IMR-90 (cell line): ENCODE results near the gene GABARAPL1. TPM values are rescaled to one million over a fixed set of nuclear protein-coding genes. Genes with fewer than 3 reads are reported as not detected.
"Not testable (repeated sequence)": the region's sequence is repeated elsewhere in the genome, so short reads cannot be mapped to it uniquely, and the experiment has no call there.

Experiments used
- ATAC-seq: fragments of 200-7000 bp; cut with Tn5 transposase; 2 replicates; pipeline ENCODE4 v1.9.1; 2020; ENCODE audit warnings: low read depth, mild to moderate bottlenecking, moderate library complexity
- BruUV-seq: library from RNA; stranded (reverse); fragments of 400-500 nt; replicated peaks from 2 replicates; lab custom pipeline; 2021; lab: Mats Ljungman, UMichigan
- CTCF ChIA-PET: fragments of 300-600 bp; formaldehyde crosslinking; extraction: SDS; loops from one replicate; lab custom pipeline; 2021; ENCODE audit warnings: antibody characterized with exemption; lab: Yijun Ruan, JAX
- POLR2A ChIA-PET: fragments of 300-600 bp; sonication (Branson Sonifier 250); formaldehyde crosslinking; loops from one replicate; lab custom pipeline; 2022; ENCODE audit warnings: antibody characterized with exemption; ENCODE audit not compliant: unreplicated experiment; lab: Charles Lee
- DNase-seq: peaks from one replicate; pipeline ENCODE4 v3.0.0; 2013
- H2AFZ ChIP-seq: replicated peaks from 2 replicates; pipeline ENCODE3; 2013; ENCODE audit warnings: low read length, mild to moderate bottlenecking; ENCODE audit not compliant: poor library complexity
- H2AK5ac ChIP-seq: 2 replicates; pipeline ENCODE4 v1.6.1; 2013; ENCODE audit warnings: low read depth, low read length, inconsistent platforms
- H2AK9ac ChIP-seq: replicated peaks from 2 replicates; pipeline ENCODE3; 2013; ENCODE audit warnings: mild to moderate bottlenecking, low read depth, low read length, moderate library complexity; ENCODE audit not compliant: poor library complexity
- H2BK120ac ChIP-seq: 2 replicates; pipeline ENCODE4 v1.6.1; 2013; ENCODE audit warnings: low read depth, low read length, inconsistent platforms
- H2BK15ac ChIP-seq: 3 replicates; pipeline ENCODE4 v1.6.1; 2013; ENCODE audit warnings: low read depth, low read length, inconsistent platforms
- H2BK20ac ChIP-seq: 2 replicates; pipeline ENCODE4 v1.6.1; 2013; ENCODE audit warnings: low read depth, mild to moderate bottlenecking, inconsistent platforms, low read length, moderate library complexity
- H2BK5ac ChIP-seq: 2 replicates; pipeline ENCODE4 v1.6.1; 2013; ENCODE audit warnings: mild to moderate bottlenecking, low read depth, low read length, inconsistent platforms; ENCODE audit not compliant: poor library complexity, severe bottlenecking
- H3K14ac ChIP-seq: replicated peaks from 2 replicates; pipeline ENCODE4 v1.6.1; 2013; ENCODE audit warnings: low read depth, low read length, inconsistent platforms
- H3K18ac ChIP-seq: 2 replicates; pipeline ENCODE4 v1.6.1; 2013; ENCODE audit warnings: low read depth, low read length, control low read depth
- H3K23ac ChIP-seq: 2 replicates; pipeline ENCODE4 v1.6.1; 2013; ENCODE audit warnings: low read depth, low read length, inconsistent platforms
- H3K27ac ChIP-seq: 2 replicates; pipeline ENCODE4 v1.5.1; 2013; ENCODE audit warnings: mild to moderate bottlenecking, control low read depth, low read length; ENCODE audit not compliant: insufficient read depth
- H3K27me3 ChIP-seq: 2 replicates; pipeline ENCODE4 v1.6.1; 2013; ENCODE audit warnings: low read length; ENCODE audit not compliant: control insufficient read depth, insufficient read depth
- H3K36me3 ChIP-seq: 2 replicates; pipeline ENCODE4 v1.6.1; 2013; ENCODE audit warnings: low read length, mixed read lengths; ENCODE audit not compliant: control insufficient read depth, insufficient read depth
- H3K4ac ChIP-seq: 2 replicates; pipeline ENCODE4 v1.6.1; 2013; ENCODE audit warnings: low read depth, low read length, inconsistent platforms
- H3K4me1 ChIP-seq: 2 replicates; pipeline ENCODE4 v1.6.1; 2013; ENCODE audit warnings: low read length, mixed read lengths; ENCODE audit not compliant: control insufficient read depth, insufficient read depth
- H3K4me2 ChIP-seq: 2 replicates; pipeline ENCODE4 v1.6.1; 2013; ENCODE audit warnings: low read depth, mild to moderate bottlenecking, control low read depth, low read length, moderate library complexity
- H3K4me3 ChIP-seq: 2 replicates; pipeline ENCODE4 v1.5.1; 2013; ENCODE audit warnings: low read depth, mild to moderate bottlenecking, control low read depth, low read length, moderate library complexity; ENCODE audit not compliant: insufficient read depth
- H3K56ac ChIP-seq: 2 replicates; pipeline ENCODE4 v1.6.1; 2013; ENCODE audit warnings: low read length, inconsistent platforms; ENCODE audit not compliant: insufficient read depth; ENCODE audit errors: extremely low read depth
- H3K79me1 ChIP-seq, 2 experiments: 2 replicates each; pipeline ENCODE4 v1.6.1; 2013; ENCODE audit warnings: low read length in 2 of 2, inconsistent platforms in 1 of 2, low read depth in 1 of 2
- H3K9ac ChIP-seq: 2 replicates; pipeline ENCODE4 v1.6.1; 2013; ENCODE audit warnings: low read depth, low read length, control low read depth
- H3K9me1 ChIP-seq: 2 replicates; pipeline ENCODE4 v1.6.1; 2013; ENCODE audit warnings: low read length, inconsistent platforms; ENCODE audit not compliant: insufficient read depth
- H3K9me3 ChIP-seq: 2 replicates; pipeline ENCODE4 v1.6.1; 2013; ENCODE audit warnings: low read length; ENCODE audit not compliant: control insufficient read depth, insufficient read depth
- H4K20me1 ChIP-seq: 2 replicates; pipeline ENCODE4 v1.6.1; 2013; ENCODE audit warnings: low read length, inconsistent platforms; ENCODE audit not compliant: insufficient read depth
- H4K5ac ChIP-seq: 2 replicates; pipeline ENCODE4 v1.6.1; 2013; ENCODE audit warnings: mild to moderate bottlenecking, low read depth, low read length, control low read depth
- H4K8ac ChIP-seq, 2 experiments: 2 replicates each; pipeline ENCODE4 v1.6.1; 2013; ENCODE audit warnings: low read depth in 2 of 2, low read length in 2 of 2, control low read depth in 1 of 2, inconsistent platforms in 1 of 2
- H4K91ac ChIP-seq: 2 replicates; pipeline ENCODE4 v1.6.1; 2013; ENCODE audit warnings: low read depth, low read length, inconsistent platforms; ENCODE audit not compliant: insufficient read depth
- WGBS, 2 experiments: methylation state at CpG; one replicate each; pipeline versions ENCODE4 v1.1.5 to v1.1.7; 2013; ENCODE audit warnings: missing lambda C conversion rate in 2 of 2; ENCODE audit not compliant: insufficient read length in 1 of 2; ENCODE audit errors: extremely low coverage in 2 of 2; 5-methylcytosine and 5-hydroxymethylcytosine counted together
- dilution Hi-C: fragments of 300-500 bp; cut with HindIII; formaldehyde crosslinking; loops from one replicate; pipeline ENCODE4 v1.14.3; 2018; ENCODE audit warnings: low sequenced_read_pairs; ENCODE audit not compliant: unreplicated experiment
- in situ Hi-C: fragments of 300-500 bp; cut with MboI; formaldehyde crosslinking; loops from 3 replicates; pipeline ENCODE4 v1.14.3; 2019; ENCODE audit warnings: low sequenced_read_pairs, inconsistent platforms, mixed read lengths
- intact Hi-C: fragments of 100-400 bp; cut with micrococcal nuclease; formaldehyde crosslinking; loops from 2 replicates; pipeline ENCODE4 v1.10.0; 2022
- polyA plus RNA-seq, 3 experiments: library from polyadenylated mRNA; depleted of rRNA; stranded (reverse); fragments of >200 nt; gene quantifications; 2 replicates each; pipeline ENCODE4 v1.2.3, GENCODE V29; 2012; ENCODE audit warnings: low replicate concordance in 1 of 3
- total RNA-seq: library from RNA; depleted of rRNA; stranded (reverse); fragments of >200 nt; gene quantifications from 2 replicates; pipeline ENCODE4 v1.2.3, GENCODE V29; 2012

Gene GABARAPL1
- total and polyA plus RNA-seq, 2 of the 4 experiments (the other 2 are of a cell fraction), result 51.6 to 93.6 TPM

DNA sequence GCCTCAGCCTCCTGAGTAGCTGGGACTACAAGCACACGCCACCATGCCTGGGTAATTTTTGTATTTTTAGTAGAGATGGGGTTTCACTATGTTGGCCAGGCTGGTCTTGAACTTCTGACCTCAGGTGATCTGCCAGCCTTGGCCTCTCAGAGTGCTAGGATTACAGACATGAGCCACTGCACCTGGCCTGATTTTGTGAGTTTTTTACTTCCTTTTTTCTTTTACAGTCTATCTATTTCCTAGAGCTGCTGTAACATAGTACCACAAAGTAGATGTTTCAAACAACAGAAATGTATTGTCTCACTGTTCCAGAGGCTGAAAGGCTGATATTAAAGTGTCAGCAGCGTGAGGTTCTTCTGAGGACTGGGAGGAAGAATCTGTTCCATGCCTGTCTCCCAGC is 8.2 kb upstream of the GABARAPL1 start:
- H2BK15ac ChIP-seq, result 0 out of 3 replicates have a peak overlapping the region, but pooled peaks have one; percentile 54

More for the DNA sequence above, 8.2 kb upstream of the GABARAPL1 start:
- Histone ChIP-seq H3K4ac (peak overlapping the region; percentile 23), H4K91ac (peak overlapping the region; percentile 53; the same call in 1 of the 2 replicates), H2AFZ (peak overlapping the region; percentile 73), H3K14ac (peak overlapping the region; percentile 22; the same call in 1 of the 2 replicates), H4K8ac (peak overlapping the region in 1 of 2 experiments; percentile 42; a peak in 2 of 4 replicates), H2BK120ac (peak overlapping the region; percentile 72), H3K18ac (peak overlapping the region; percentile 47; the same call in 1 of the 2 replicates), H2AK9ac (peak overlapping the region; percentile 24), H4K5ac (peak overlapping the region; percentile 84; the same call in 1 of the 2 replicates), H2BK20ac (peak overlapping the region; percentile 81), H3K23ac (peak overlapping the region; percentile 72; the same call in 1 of the 2 replicates), H3K56ac (peak overlapping the region; percentile 10; the same call in 1 of the 2 replicates), H2AK5ac (peak overlapping the region; percentile 39), H2BK5ac (peak overlapping the region; percentile 58)
- H3K4me2 ChIP-seq, CTCF ChIA-PET, H3K9ac ChIP-seq, H3K27me3 ChIP-seq, H3K79me1 ChIP-seq, POLR2A ChIA-PET, dilution Hi-C loops, BruUV-seq, H3K9me3 ChIP-seq, H3K4me3 ChIP-seq, DNase-seq, H4K20me1 ChIP-seq, H3K9me1 ChIP-seq, H3K36me3 ChIP-seq, H3K27ac ChIP-seq, H3K4me1 ChIP-seq, intact Hi-C loops, ATAC-seq, in situ Hi-C loops: not testable (repeated sequence)
- no CpG with 5 or more reads among the region's 2 CpGs for WGBS, 2 experiments
